ENCODE measurements around the gene LRRC23. TPM values are rescaled to one million over a fixed set of nuclear protein-coding genes. Genes with fewer than 3 reads are reported as not detected.
"Not testable (repeated sequence)": the region's sequence is repeated elsewhere in the genome, so short reads cannot be mapped to it uniquely, and the experiment has no call there.

LRRC23 gene
- total and polyA plus RNA-seq, 4 donors, result 13.5 to 25.5 (median 25.2) TPM

- peak in 5 of 6 donors; percentile 63 to 92 (median 68) for DNase-seq (ENCODE audit: low read depth in 4 of 6, low spot score in 6 of 6)
- H3K27ac ChIP-seq (ENCODE audit: low read depth, low read length), result peak overlapping the region; percentile 76
- H3K4me1 ChIP-seq (ENCODE audit: control insufficient read depth, insufficient read depth, low read length), result peaks cover 50% of the 10 kb centered on the region
- peak overlapping the region; percentile 73 for H3K4me3 ChIP-seq (ENCODE audit: low read depth, low read length)
- 1% methylated on average over 35 of the region's 40 CpGs for WGBS (ENCODE audit: insufficient coverage)
- H3K9me3 ChIP-seq (ENCODE audit: control insufficient read depth, insufficient read depth, low read length), result no peaks in the 10 kb centered on the region
- no peaks in the 10 kb centered on the region for H3K27me3 ChIP-seq (ENCODE audit: control insufficient read depth, insufficient read depth, low read length)
- H3K36me3 ChIP-seq (ENCODE audit: control insufficient read depth, insufficient read depth, low read length), result peaks cover 29% of the 10 kb centered on the region
Measured at GRCh38 chr12:6872073-6873048, 32.3 kb upstream of the LRRC23 start.

- WGBS (ENCODE audit: insufficient coverage), result under 1% methylated on average over 66 of the region's 66 CpGs
- peaks cover 29% of the 10 kb centered on the region for H3K36me3 ChIP-seq (ENCODE audit: control insufficient read depth, insufficient read depth, low read length)
- H3K27me3 ChIP-seq (ENCODE audit: control insufficient read depth, insufficient read depth, low read length), result no peaks in the 10 kb centered on the region
- DNase-seq (ENCODE audit: low read depth in 4 of 6, low spot score in 6 of 6), result peak; percentile 75 to 98 (median 88)
- no peaks in the 10 kb centered on the region for H3K9me3 ChIP-seq (ENCODE audit: control insufficient read depth, insufficient read depth, low read length)
- peaks cover 47% of the 10 kb centered on the region for H3K4me1 ChIP-seq (ENCODE audit: control insufficient read depth, insufficient read depth, low read length)
- H3K27ac ChIP-seq (ENCODE audit: low read depth, low read length), result peak within 1 kb of the TSS; percentile 92
- peak within 1 kb of the TSS; percentile 73 for H3K4me3 ChIP-seq (ENCODE audit: low read depth, low read length)
Measured at GRCh38 chr12:6873094-6874014, 31.3 kb upstream of the LRRC23 start, which contains the start of gene SPSB2. Gene SPSB2, minus strand, starts transcription at chr12:6873303. Its CDS starts 402 bp downstream, at chr12:6872901.

DNA sequence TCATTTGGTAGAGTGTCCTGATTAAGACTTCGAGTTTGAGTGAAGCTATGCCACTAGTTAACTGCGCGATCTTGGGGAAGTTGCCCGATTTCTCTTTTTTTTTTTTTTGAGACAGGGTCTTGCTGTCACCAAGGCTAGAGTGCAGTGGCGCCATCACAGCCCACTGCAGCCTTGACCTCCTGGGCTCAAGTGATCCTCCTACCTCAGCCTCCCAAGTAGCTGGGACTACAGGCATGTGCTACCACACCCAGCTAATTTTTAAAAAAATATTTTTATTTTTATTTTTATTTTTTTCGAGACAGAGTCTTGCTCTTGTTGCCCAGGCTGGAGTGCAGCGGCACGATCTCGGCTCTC lies 30.6 kb upstream of the LRRC23 start:
- Histone ChIP-seq H3K4me1 (ENCODE audit: control insufficient read depth, insufficient read depth, low read length) (peaks cover 40% of the 10 kb centered on the region), H3K27ac (ENCODE audit: low read depth, low read length) (peak overlapping the region; percentile 92), H3K36me3 (ENCODE audit: control insufficient read depth, insufficient read depth, low read length) (peaks cover 29% of the 10 kb centered on the region), H3K4me3 (ENCODE audit: low read depth, low read length) (peak overlapping the region; percentile 73)
- DNase-seq (ENCODE audit: low read depth in 4 of 6, low spot score in 6 of 6); H3K27me3 ChIP-seq (ENCODE audit: control insufficient read depth, insufficient read depth, low read length); H3K9me3 ChIP-seq (ENCODE audit: control insufficient read depth, insufficient read depth, low read length): not testable (repeated sequence)
- 0% methylated on average over 2 of the region's 9 CpGs for WGBS (ENCODE audit: insufficient coverage)

GRCh38 chr12:6879824-6880223 lies 24.8 kb upstream of the LRRC23 start:
- H3K4me1 ChIP-seq (ENCODE audit: control insufficient read depth, insufficient read depth, low read length); H3K27me3 ChIP-seq (ENCODE audit: control insufficient read depth, insufficient read depth, low read length); DNase-seq (ENCODE audit: low read depth in 4 of 6, low spot score in 6 of 6); H3K4me3 ChIP-seq (ENCODE audit: low read depth, low read length); H3K27ac ChIP-seq (ENCODE audit: low read depth, low read length); H3K9me3 ChIP-seq (ENCODE audit: control insufficient read depth, insufficient read depth, low read length): not testable (repeated sequence)
- 85% methylated on average over 7 of the region's 11 CpGs for WGBS (ENCODE audit: insufficient coverage)
- peaks cover 16% of the 10 kb centered on the region for H3K36me3 ChIP-seq (ENCODE audit: control insufficient read depth, insufficient read depth, low read length)

DNA sequence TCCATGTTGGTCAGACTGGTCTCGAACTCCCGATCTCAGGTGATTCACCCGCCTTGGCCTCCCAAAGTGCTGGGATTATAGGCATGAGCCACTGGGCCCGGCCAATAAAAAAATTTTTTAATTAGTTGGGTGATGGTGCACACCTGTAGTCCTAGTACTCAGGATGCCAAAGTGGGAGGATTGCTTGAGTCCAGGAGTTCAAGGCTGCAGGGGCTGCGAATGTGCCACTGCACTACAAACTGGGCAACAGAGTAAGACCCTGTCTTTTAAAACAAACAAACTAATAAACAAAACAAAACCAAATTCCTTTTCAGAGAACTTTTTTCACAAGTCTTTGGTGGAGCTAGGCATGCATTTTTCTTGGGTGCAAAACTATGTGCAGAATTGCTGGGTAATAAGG lies 21.4 kb upstream of the LRRC23 start:
- no peaks in the 10 kb centered on the region for H3K27me3 ChIP-seq (ENCODE audit: control insufficient read depth, insufficient read depth, low read length)
- no peaks in the 10 kb centered on the region for H3K4me1 ChIP-seq (ENCODE audit: control insufficient read depth, insufficient read depth, low read length)
- no peaks in the 10 kb centered on the region for H3K9me3 ChIP-seq (ENCODE audit: control insufficient read depth, insufficient read depth, low read length)
- peaks cover 16% of the 10 kb centered on the region for H3K36me3 ChIP-seq (ENCODE audit: control insufficient read depth, insufficient read depth, low read length)
- no peak for DNase-seq (ENCODE audit: low read depth in 4 of 6, low spot score in 6 of 6)
- WGBS (ENCODE audit: insufficient coverage), result 100% methylated on average over 4 of the region's 5 CpGs
- H3K4me3 ChIP-seq (ENCODE audit: low read depth, low read length), result no peak overlapping the region
- H3K27ac ChIP-seq (ENCODE audit: low read depth, low read length), result no peak overlapping the region

DNA sequence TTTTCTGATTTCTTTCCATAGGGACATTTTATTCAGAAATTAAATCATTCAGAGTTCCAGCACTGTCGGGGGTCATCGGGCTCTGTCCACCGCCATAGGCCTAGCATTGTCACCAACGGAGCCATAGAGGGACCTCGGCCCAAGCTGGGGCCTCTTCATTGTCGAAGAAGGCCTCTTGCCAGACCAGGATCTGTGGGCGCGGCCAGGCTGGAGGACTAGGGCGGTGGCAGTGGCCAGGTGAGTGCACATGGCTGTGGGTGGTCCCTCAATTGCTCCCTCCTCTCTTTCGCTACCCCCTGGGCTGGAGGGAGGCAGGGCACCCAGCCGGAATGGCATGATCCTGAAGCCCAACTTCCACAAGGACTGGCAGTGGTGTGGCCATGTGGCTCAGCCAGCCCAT lies 20.9 kb upstream of the LRRC23 start:
- Histone ChIP-seq H3K27ac (ENCODE audit: low read depth, low read length) (no peak overlapping the region), H3K27me3 (ENCODE audit: control insufficient read depth, insufficient read depth, low read length) (no peaks in the 10 kb centered on the region), H3K4me3 (ENCODE audit: low read depth, low read length) (no peak overlapping the region), H3K36me3 (ENCODE audit: control insufficient read depth, insufficient read depth, low read length) (peaks cover 16% of the 10 kb centered on the region), H3K9me3 (ENCODE audit: control insufficient read depth, insufficient read depth, low read length) (no peaks in the 10 kb centered on the region), H3K4me1 (ENCODE audit: control insufficient read depth, insufficient read depth, low read length) (no peaks in the 10 kb centered on the region)
- DNase-seq (ENCODE audit: low read depth in 4 of 6, low spot score in 6 of 6), result no peak
- 95% methylated on average over 11 of the region's 11 CpGs for WGBS (ENCODE audit: insufficient coverage)

DNA sequence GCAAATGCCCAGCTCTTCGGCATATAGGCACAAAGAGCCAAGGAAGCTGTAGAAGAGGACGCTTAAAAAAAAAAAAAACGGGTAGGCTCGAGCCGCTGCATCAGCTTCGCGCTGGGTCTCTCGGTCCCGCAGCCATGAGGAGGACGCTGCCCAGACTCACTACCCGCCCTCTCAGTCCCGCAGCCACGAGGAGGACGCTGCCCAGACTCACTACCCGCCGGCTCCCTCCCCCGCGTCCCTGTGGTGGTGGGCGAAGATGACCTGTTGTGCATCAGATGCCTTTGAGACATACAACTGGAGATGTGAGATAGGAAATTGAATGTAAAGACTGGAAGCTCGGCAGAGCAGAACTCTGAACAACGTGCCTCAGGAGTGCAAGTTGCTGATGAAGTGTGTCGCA lies 20.1 kb upstream of the LRRC23 start:
- Histone ChIP-seq H3K27ac (ENCODE audit: low read depth, low read length) (no peak overlapping the region), H3K9me3 (ENCODE audit: control insufficient read depth, insufficient read depth, low read length) (no peaks in the 10 kb centered on the region), H3K27me3 (ENCODE audit: control insufficient read depth, insufficient read depth, low read length) (no peaks in the 10 kb centered on the region), H3K4me3 (ENCODE audit: low read depth, low read length) (no peak overlapping the region), H3K36me3 (ENCODE audit: control insufficient read depth, insufficient read depth, low read length) (peaks cover 13% of the 10 kb centered on the region), H3K4me1 (ENCODE audit: control insufficient read depth, insufficient read depth, low read length) (no peaks in the 10 kb centered on the region)
- DNase-seq (ENCODE audit: low read depth in 4 of 6, low spot score in 6 of 6), result no peak
- 66% methylated on average over 21 of the region's 22 CpGs for WGBS (ENCODE audit: insufficient coverage)

- H3K36me3 ChIP-seq (ENCODE audit: control insufficient read depth, insufficient read depth, low read length), result peaks cover 13% of the 10 kb centered on the region
- WGBS (ENCODE audit: insufficient coverage), result 60% methylated on average over 2 of the region's 15 CpGs
- not testable (repeated sequence) for H3K9me3 ChIP-seq (ENCODE audit: control insufficient read depth, insufficient read depth, low read length); H3K27ac ChIP-seq (ENCODE audit: low read depth, low read length); DNase-seq (ENCODE audit: low read depth in 4 of 6, low spot score in 6 of 6); H3K4me3 ChIP-seq (ENCODE audit: low read depth, low read length); H3K4me1 ChIP-seq (ENCODE audit: control insufficient read depth, insufficient read depth, low read length); H3K27me3 ChIP-seq (ENCODE audit: control insufficient read depth, insufficient read depth, low read length)
Measured at GRCh38 chr12:6886206-6886999, 18.2 kb upstream of the LRRC23 start.

GRCh38 chr12:6887460-6887859 lies 17.2 kb upstream of the LRRC23 start:
- DNase-seq (ENCODE audit: low read depth in 4 of 6, low spot score in 6 of 6), result no peak
- H3K9me3 ChIP-seq (ENCODE audit: control insufficient read depth, insufficient read depth, low read length), result no peaks in the 10 kb centered on the region
- no peak overlapping the region for H3K4me3 ChIP-seq (ENCODE audit: low read depth, low read length)
- H3K36me3 ChIP-seq (ENCODE audit: control insufficient read depth, insufficient read depth, low read length), result peaks cover 13% of the 10 kb centered on the region
- H3K27ac ChIP-seq (ENCODE audit: low read depth, low read length), result no peak overlapping the region
- 100% methylated on average over 2 of the region's 8 CpGs for WGBS (ENCODE audit: insufficient coverage)
- peaks cover 10% of the 10 kb centered on the region for H3K4me1 ChIP-seq (ENCODE audit: control insufficient read depth, insufficient read depth, low read length)
- no peaks in the 10 kb centered on the region for H3K27me3 ChIP-seq (ENCODE audit: control insufficient read depth, insufficient read depth, low read length)

Data from spinal cord (tissue), 10 donors.